NOMO-1 treated with DMSO at 0.1 percent for 48 hours (cell line): Measurements from ENCODE around the gene ZNF202.
A peak's percentile ranks its signal among the peaks of the same experiment; 100 is the strongest.
"Not testable (repeated sequence)": the region's sequence is repeated elsewhere in the genome, so short reads cannot be mapped to it uniquely, and the experiment has no call there.

Source experiments
- DNase-seq: peaks from one replicate; lab custom pipeline; 2025; ENCODE audit not compliant: unreplicated experiment; lab: John Stamatoyannopoulos, UW

Gene ZNF202

DNA sequence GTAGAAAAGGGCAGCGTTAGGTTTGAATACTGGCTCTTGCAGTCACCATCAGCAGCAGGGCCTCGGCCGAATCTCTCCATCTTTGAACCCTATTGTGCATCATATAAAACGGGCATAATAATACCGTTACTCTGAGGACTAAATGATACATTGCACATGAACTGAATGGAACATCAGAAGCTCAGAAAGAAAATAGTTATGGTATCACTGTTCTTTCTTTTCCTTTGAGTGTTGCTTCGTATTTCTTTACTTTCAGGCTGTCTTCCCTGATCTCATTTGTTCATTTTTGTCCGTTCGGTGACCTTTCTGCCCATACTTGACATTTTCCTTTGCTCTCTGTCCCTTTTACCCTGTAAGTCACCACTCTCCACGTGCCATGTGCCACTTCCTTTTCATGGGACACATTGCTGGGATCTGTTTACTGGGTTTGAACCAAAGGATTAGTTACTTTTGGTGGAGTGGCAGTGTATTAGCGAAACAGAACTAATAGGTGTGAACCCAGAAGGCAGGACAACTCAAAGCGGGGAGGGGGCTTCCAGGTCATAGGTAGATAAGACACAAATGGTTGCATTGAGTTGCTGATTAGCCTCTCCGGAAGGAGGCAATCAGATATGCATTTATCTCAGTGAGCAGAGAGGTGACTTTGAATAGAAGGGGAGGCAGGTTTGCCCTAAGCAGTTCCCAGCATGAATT lies 717 bp upstream of the ZNF202 start:
- no peak for DNase-seq

DNA sequence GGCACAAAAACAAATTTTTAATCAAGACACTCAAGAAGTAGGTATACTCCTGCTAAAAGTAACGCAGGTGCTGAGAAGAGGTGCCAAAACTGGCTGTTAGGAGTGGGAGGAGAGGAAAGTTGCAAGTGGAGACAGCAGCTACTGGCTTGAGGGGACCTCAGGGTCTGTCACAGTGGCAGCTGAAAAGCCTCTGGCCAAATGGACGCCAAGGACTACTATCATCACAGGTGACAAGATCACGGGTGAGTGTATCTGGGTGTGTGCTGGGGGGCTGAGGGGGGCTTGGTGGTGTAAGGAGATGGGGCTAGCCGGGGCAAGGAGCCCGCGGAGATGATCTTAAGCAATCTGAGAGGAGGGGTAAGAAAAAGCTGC lies 687 bp downstream of the ZNF202 start:
- DNase-seq: peak; percentile 0

- DNase-seq: no peak
Measured at GRCh38 chr11:123738374-123738773, 3.1 kb downstream of the ZNF202 start.

DNA sequence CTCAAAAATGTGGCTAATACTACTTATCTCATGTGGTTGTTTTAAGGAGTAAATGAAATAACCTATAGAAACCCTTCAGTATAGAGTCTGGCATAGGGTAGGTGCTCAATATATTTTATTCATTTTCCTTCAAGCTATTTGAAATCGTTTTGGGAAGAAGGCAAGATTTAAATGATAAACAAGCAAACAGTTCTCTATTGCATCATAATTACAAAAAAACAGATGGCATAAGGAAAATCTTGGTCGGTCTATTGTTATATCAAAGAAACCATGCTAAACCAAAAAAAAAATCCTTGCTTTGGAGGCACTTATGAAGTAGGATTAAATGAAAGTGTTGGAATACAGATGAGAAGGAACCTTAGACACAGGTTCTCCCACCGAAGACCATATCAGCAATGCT lies 4.7 kb downstream of the ZNF202 start:
- DNase-seq: no peak

GRCh38 chr11:123729602-123730001 lies 11.9 kb downstream of the ZNF202 start:
- DNase-seq: no peak

- no peak for DNase-seq
Measured at GRCh38 chr11:123725995-123726655, 15.3 kb downstream of the ZNF202 start.

DNA sequence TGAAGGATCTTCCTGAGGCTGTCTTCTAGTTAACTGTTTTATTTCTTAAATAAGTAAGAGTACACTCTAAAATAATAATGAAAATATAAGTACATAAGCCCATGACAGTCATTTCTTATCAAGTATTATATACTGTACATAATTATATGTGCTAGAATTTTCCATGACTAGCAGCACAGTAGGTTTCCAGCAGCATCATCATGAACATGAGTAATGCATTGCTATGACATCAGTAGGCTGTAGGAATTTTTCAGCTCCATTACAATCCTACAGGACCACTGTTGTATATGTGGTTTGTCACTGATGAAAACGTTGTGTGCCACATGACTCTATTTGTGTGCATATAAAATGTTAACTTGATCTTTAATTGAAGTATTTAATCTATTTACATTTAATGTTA lies 22.0 kb downstream of the ZNF202 start:
- no peak for DNase-seq

DNA sequence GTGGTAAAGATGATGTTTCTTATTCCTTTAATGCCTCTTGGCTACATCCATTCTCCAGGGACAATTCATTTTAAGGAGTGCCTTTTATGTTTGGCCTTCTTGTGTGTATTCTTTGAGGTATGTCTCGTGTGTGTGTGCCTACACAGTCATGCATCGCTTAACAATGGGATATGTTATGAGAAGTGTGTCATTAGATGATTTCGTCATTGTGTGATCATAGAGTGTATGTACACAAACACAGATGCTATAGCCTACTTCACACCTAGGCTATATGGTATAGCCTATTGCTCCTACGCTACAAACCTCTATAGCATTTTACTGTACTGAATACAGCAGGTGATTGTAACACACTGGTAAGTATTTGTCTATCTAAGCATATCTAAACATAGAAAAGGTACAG lies 23.0 kb downstream of the ZNF202 start:
- DNase-seq: no peak

DNA sequence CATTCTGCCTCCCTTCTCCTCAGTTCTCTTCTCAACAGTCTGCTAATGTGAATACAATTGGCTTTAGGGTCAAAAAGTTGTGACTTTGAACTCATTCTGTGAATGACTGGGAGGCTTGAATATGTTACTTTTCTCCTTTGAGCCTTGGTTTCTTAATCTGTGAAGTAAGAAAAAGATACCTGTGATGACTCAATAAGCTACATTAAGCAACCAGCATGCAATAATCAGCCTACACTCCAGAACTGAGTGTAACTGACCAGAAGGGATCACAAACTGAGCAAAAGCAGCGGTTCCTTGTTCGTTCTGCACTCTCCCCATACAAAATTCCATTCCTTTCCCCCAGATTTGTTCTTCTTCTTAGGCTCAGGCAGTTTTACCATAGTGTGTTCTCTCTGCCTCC lies 23.4 kb downstream of the ZNF202 start:
- no peak for DNase-seq

DNA sequence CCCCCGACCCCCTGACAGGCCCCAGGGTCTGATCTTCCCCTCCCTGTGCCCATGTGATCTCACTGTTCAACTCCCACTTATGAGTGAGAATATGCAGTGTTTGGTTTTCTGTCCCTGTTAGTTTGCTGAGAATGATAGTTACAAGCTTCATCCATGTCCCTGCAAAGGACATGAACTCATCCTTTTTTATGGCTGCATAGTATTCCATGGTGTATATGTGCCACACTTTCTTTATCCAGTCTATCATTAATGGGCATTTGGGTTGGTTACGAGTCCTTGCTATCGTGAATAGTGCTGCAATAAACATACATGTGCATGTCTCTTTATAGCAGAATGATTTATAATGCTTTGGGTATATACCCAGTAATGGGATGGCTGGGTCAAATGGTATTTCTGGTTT lies 28.8 kb downstream of the ZNF202 start:
- DNase-seq: not testable (repeated sequence)

- peak; percentile 61 for DNase-seq
Measured at GRCh38 chr11:123707606-123708205, 33.8 kb downstream of the ZNF202 start.

DNA sequence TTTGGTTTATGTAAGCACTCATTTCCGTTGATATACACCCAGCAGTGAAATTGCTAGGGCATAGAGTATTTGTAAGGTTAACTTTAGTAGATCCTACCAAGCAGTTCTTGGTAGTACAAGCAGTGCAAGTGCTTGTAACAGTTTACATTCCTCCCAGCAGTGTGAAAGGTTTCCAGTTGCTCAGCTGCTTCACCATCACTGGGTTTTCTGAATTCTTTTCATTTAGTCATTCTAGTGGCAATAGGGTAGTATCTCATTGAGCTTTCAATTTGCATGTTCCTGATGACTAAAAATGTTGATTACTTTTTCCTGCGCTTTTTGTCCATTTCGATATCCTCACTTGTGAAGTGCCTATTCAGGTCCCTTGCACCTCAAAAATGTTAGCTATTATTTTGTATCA lies 34.3 kb downstream of the ZNF202 start:
- no peak for DNase-seq

- DNase-seq: no peak
Measured at GRCh38 chr11:123704341-123704740, 37.1 kb downstream of the ZNF202 start.

GRCh38 chr11:123702696-123703095 lies 38.8 kb downstream of the ZNF202 start:
- no peak for DNase-seq

GRCh38 chr11:123702139-123702538 lies 39.3 kb downstream of the ZNF202 start:
- no peak for DNase-seq

DNA sequence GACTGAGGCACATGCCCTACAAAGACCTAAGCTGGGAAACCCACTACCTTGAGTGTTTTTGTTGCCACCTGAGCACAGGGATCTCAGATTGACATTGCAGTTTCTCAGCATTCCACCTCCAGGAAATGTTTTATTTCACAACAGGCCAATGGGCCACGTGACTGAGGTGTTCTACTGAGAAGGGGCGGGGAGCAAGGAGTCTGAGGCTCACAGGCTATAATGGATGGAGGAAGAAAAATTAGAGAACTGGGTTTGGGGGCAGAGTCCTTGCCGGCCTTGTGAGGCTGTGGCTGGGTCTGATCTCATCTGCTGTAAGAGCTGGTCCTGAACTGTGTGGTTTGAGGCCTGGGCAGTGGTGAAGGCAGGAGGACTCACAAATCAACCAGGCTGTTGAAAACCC lies 40.7 kb downstream of the ZNF202 start:
- peak; percentile 72 for DNase-seq

DNA sequence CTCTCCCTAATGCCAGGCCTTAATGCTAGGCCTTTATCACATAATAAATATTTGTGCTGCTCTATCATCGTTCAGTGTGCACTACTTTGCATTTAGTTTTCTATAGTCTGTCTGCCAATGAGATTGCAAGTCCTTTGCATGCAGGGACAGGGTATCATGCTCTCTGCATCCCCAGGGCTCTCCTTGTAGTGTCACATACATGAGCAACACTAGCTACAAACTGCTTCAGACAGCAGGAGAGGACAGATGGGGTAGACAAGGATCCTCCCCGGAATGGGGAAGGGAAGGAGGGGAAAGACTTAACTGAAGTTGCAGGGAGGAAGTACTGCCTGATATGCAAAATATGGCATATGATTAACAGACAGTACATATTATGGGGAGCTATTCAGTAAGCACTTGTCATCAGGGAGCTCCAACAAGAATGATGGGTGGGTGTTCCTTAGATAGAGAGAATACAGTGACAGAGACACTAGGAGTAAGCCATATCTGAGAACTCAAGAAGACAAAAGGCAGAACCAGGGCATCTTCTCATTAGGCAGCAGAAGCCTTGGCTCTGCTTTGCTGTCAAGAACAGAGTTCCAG lies 42.8 kb downstream of the ZNF202 start:
- peak; percentile 22 for DNase-seq

DNA sequence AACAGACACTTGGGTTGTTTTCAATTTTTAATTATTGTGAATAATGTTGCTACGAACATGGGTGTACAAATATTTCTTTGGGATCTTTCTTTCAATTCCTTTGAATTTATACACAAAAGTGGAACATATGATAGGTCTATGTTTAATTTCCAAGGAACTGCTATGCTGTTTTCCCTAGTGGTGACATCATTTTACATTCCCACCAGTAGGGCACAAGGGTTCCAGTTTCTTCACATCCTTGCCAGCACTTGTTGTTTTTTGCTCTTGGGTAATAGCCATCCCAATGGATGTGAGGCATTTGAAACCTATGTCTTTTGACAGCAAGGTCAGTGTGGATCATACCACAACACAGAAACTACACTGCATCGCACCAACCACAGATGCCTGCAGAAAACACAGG lies 45.3 kb downstream of the ZNF202 start:
- DNase-seq: no peak

DNA sequence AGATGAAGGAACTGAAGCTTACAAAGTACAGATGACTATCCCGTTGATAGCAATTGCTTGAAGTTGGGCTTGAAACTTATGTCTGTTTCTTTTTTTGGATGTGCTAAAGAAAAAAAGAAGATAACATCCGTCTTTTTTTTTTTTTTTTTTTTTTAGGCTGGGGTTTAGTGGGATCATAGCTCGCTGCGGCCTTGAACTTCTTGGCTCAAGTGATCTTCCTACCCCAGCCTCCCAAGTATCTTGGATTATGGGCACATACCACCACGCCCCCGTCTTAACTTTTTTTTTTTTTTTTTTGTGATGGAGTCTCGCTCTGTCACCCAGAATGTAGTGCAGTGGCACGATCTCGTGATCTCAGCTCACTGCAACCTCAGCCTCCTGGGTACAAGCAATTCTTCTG lies 46.2 kb downstream of the ZNF202 start:
- no peak for DNase-seq

- DNase-seq: peak; percentile 76
Measured at GRCh38 chr11:123694551-123694950, 46.9 kb downstream of the ZNF202 start.

- DNase-seq: no peak
Measured at GRCh38 chr11:123692961-123693360, 48.5 kb downstream of the ZNF202 start.

DNA sequence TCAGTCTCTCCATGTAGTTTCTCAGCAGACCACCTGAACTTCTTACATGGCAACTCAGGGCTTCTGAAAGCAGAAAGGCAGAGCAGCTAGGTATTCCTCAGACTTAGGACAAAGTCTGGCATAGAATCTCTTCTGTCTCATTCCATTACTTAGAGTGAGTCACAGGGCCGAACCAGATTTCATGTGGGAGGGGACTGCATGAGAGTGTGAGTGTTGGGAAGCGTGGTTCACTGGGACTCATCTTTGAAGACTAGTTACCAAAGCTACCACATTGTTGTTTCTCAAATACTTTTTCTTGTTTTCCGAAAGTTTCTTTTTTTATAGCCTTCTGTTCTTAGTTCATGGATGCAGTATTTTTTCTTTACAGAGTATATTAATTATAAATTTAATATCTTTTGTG lies 51.0 kb downstream of the ZNF202 start:
- no peak for DNase-seq
